Vagina (tissue), 2 donors: ENCODE results near the gene METTL1. TPM values are rescaled to one million over a fixed set of nuclear protein-coding genes. Genes with fewer than 3 reads are reported as not detected.

Experiments used
- DNase-seq, 2 donors: peaks; one replicate each; pipeline ENCODE4 v3.0.0-alpha.2; 2017; ENCODE audit errors: extremely low spot score in 2 of 2
- H3K27ac ChIP-seq: fragments of 200-600 bp; sonication (generic); one replicate; pipeline ENCODE4 v1.5.1; 2019
- H3K27me3 ChIP-seq: fragments of 200-600 bp; sonication (generic); one replicate; pipeline ENCODE4 v1.5.1; 2019
- H3K36me3 ChIP-seq, 2 donors: fragments of 200-600 bp; sonication (generic); one replicate each; pipeline ENCODE4 v1.5.1; 2017 to 2019
- H3K4me1 ChIP-seq: fragments of 200-600 bp; sonication (generic); one replicate; pipeline ENCODE4 v1.5.1; 2019
- H3K4me3 ChIP-seq, 2 donors: fragments of 200-600 bp; sonication (generic); 1 replicate in 1 of 2; 2 replicates in 1 of 2; pipeline ENCODE4 v1.5.1; 2016 to 2019
- H3K9me3 ChIP-seq: fragments of 200-600 bp; sonication (generic); one replicate; pipeline ENCODE4 v1.5.1; 2019
- CTCF ChIP-seq, 3 experiments: fragments of 450-650 bp in 2 of 3; fragments of 200-600 bp in 1 of 3; sonication (generic) in 1 of 3; IDR thresholded peaks; one replicate each; pipeline ENCODE4 v1.5.1; 2017 to 2019; ENCODE audit warnings: antibody characterized with exemption in 3 of 3, mild to moderate bottlenecking in 2 of 3, moderate library complexity in 2 of 3
- POLR2A ChIP-seq, 2 donors: fragments of 450-650 bp; IDR thresholded peaks; one replicate each; pipeline ENCODE4 v1.6.1; 2017; ENCODE audit warnings: antibody characterized with exemption in 2 of 2, mild to moderate bottlenecking in 2 of 2, moderate library complexity in 2 of 2
- POLR2AphosphoS5 ChIP-seq, 2 donors: sonication (generic); formaldehyde crosslinking; IDR thresholded peaks; one replicate each; pipeline ENCODE4 v1.9.0; 2017; ENCODE audit warnings: antibody characterized with exemption in 2 of 2, mild to moderate bottlenecking in 2 of 2, low read depth in 1 of 2; ENCODE audit not compliant: insufficient read depth in 1 of 2
- intact Hi-C: fragments of 100-400 bp; cut with DNase I; formaldehyde crosslinking; loops from one replicate; pipeline ENCODE4 v1.15.1; 2023
- total RNA-seq: library from RNA; depleted of rRNA; stranded (reverse); fragments of >200 nt; gene quantifications from one replicate; pipeline ENCODE4 v1.2.3, GENCODE V29; 2016

METTL1 gene
- total RNA-seq, 1 donor from 2014 or later, result 10.8 TPM

- Histone ChIP-seq H3K36me3 (peaks cover 0 to 56% of the 10 kb centered on the region in 2 donors), H3K9me3 (no peaks in the 10 kb centered on the region), H3K27me3 (no peaks in the 10 kb centered on the region), H3K4me1 (no peaks in the 10 kb centered on the region), H3K4me3 (no peak overlapping the region), H3K27ac (no peak overlapping the region)
- DNase-seq, result no peak
- intact Hi-C loops, result no loop called here
- no peak for TF ChIP-seq POLR2A (IDR thresholded peaks at IDR 0.05)
- TF ChIP-seq CTCF (IDR thresholded peaks at IDR 0.05), result no peak
- TF ChIP-seq POLR2AphosphoS5 (IDR thresholded peaks at IDR 0.05; ENCODE audit: insufficient read depth in 1 of 2, low read depth in 1 of 2), result no peak
These were observed 25.1 kb upstream of the METTL1 start for GRCh38 chr12:57796996-57797395.

DNA sequence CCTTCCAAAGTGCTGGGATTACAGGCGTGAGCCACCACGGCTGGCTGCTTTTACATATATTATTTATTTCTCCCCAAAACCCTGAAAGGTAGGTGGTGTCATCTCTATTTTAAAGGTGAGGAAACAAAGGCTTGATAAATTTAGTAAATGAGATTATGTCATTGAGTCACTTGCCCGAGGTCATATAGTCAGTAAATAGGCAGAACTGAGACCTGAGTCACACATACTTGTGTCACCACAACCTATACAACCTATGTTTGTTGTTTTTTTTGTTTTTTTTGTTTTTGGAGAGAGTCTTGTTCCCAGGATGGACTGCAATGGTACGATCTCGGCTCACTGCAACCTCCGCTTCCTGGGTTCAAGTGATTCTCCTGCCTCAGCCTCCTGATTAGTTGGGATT is 23.4 kb upstream of the METTL1 start:
- intact Hi-C loops, result no loop called here
- Histone ChIP-seq H3K36me3 (peaks cover 0 to 48% of the 10 kb centered on the region in 2 donors), H3K27me3 (no peaks in the 10 kb centered on the region), H3K27ac (no peak overlapping the region), H3K9me3 (no peaks in the 10 kb centered on the region), H3K4me3 (no peak overlapping the region), H3K4me1 (no peaks in the 10 kb centered on the region)
- TF ChIP-seq CTCF (IDR thresholded peaks at IDR 0.05), result no peak
- no peak for TF ChIP-seq POLR2A (IDR thresholded peaks at IDR 0.05)
- TF ChIP-seq POLR2AphosphoS5 (IDR thresholded peaks at IDR 0.05; ENCODE audit: insufficient read depth in 1 of 2, low read depth in 1 of 2), result no peak
- no peak for DNase-seq

DNA sequence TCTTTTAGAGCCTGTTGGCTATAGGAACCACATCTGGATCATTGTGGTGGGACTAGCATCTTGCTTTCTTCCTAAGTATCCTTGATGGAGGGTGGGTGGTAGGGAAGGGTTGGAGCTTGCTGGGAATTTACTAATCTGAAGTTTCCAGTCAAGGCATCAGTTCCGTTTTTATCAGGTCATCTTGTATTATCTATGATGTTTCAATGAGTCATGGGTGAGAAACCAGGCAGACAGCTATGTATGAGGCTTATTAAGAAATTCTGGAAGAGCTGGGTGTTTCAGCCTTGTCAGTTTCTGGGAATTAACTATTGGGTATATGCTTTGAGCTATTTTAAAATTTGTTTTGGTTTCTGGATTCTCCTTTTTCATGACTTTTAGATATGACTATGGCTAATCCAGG is 22.0 kb upstream of the METTL1 start:
- no peak overlapping the region for H3K27ac ChIP-seq
- TF ChIP-seq POLR2AphosphoS5 (IDR thresholded peaks at IDR 0.05; ENCODE audit: insufficient read depth in 1 of 2, low read depth in 1 of 2) (peak in 1 of 2 donors; percentile 69), POLR2A (IDR thresholded peaks at IDR 0.05) (no peak), CTCF (IDR thresholded peaks at IDR 0.05) (no peak)
- H3K27me3 ChIP-seq, result no peaks in the 10 kb centered on the region
- no peaks in the 10 kb centered on the region for H3K9me3 ChIP-seq
- intact Hi-C loops, result no loop called here
- H3K4me3 ChIP-seq, result no peak overlapping the region
- no peak for DNase-seq
- H3K36me3 ChIP-seq, result peaks cover 0 to 57% of the 10 kb centered on the region in 2 donors
- H3K4me1 ChIP-seq, result no peaks in the 10 kb centered on the region

DNA sequence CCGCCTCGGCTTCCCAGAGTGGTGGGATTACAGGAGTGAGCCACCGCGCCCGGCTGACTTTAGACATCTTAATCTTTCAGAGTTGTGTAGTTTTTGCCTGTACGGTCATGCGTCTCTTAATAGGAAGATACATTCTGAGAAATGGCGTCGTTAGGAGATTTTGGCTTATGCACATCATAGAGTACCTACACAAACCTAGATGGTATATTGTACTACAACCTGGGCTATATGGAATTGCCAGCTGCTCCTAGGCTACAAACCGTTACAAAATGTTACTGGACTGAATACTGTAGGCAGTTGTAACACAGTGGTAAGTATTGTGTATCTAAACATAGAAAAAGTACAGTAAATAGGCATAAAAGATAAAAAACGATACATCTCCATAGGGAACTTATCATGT is 12.0 kb upstream of the METTL1 start:
- no peak for DNase-seq
- H3K9me3 ChIP-seq, result no peaks in the 10 kb centered on the region
- no peak overlapping the region for H3K27ac ChIP-seq
- TF ChIP-seq POLR2AphosphoS5 (IDR thresholded peaks at IDR 0.05; ENCODE audit: insufficient read depth in 1 of 2, low read depth in 1 of 2) (no peak), POLR2A (IDR thresholded peaks at IDR 0.05) (no peak), CTCF (IDR thresholded peaks at IDR 0.05) (no peak)
- intact Hi-C loops, result loop anchor here (2.0 kb wide), 1 partner anchor 59 kb away; no protein-coding TSS in a partner anchor
- peaks cover 0 to 33% of the 10 kb centered on the region in 2 donors for H3K36me3 ChIP-seq
- H3K4me3 ChIP-seq, result no peak overlapping the region
- peaks cover 21% of the 10 kb centered on the region for H3K4me1 ChIP-seq
- no peaks in the 10 kb centered on the region for H3K27me3 ChIP-seq

DNA sequence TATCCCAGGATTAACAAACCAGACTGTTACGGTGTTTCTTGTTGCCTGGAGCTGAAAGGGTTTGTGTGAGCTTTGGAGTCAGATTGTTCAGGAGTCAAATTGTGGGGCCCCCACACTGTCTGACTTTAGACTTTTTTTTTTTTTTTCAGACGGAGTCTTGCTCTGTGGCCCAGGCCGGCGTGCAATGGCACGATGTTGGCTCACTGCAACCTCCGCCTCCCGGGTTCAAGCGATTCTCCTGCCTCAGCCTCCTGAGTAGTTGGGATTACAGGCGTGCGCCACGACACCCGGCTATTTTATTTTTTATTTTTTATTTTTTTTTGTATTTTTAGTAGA is 11.5 kb upstream of the METTL1 start:
- DNase-seq, result no peak
- TF ChIP-seq POLR2A (IDR thresholded peaks at IDR 0.05) (no peak), POLR2AphosphoS5 (IDR thresholded peaks at IDR 0.05; ENCODE audit: insufficient read depth in 1 of 2, low read depth in 1 of 2) (no peak), CTCF (IDR thresholded peaks at IDR 0.05) (no peak)
- no peaks in the 10 kb centered on the region for H3K27me3 ChIP-seq
- peaks cover 21% of the 10 kb centered on the region for H3K4me1 ChIP-seq
- peaks cover 0 to 29% of the 10 kb centered on the region in 2 donors for H3K36me3 ChIP-seq
- peak overlapping the region; percentile 83 to 87 for H3K4me3 ChIP-seq
- intact Hi-C loops, result loop anchor here (2.0 kb wide), 1 partner anchor 59 kb away; no protein-coding TSS in a partner anchor
- no peaks in the 10 kb centered on the region for H3K9me3 ChIP-seq
- H3K27ac ChIP-seq, result no peak overlapping the region
